Nephron progenitor cell (in vitro differentiated cells): ENCODE results near the gene TMTC2.

Experiments used
- DNase-seq: peaks from one replicate; pipeline ENCODE4 v3.0.0; 2021
- H3K27ac Mint-ChIP-seq: 2 replicates; pipeline ENCODE4 v1.8.0; 2021; ENCODE audit warnings: mild to moderate bottlenecking, moderate library complexity, mixed read lengths
- H3K27me3 Mint-ChIP-seq: 2 replicates; pipeline ENCODE4 v1.8.0; 2021; ENCODE audit warnings: mild to moderate bottlenecking, low read depth, mixed read lengths; ENCODE audit not compliant: poor library complexity
- H3K36me3 Mint-ChIP-seq: 2 replicates; pipeline ENCODE4 v1.8.0; 2021; ENCODE audit warnings: low read depth, mixed read lengths
- H3K4me1 Mint-ChIP-seq: 2 replicates; pipeline ENCODE4 v1.8.0; 2021; ENCODE audit warnings: mixed read lengths
- H3K4me3 Mint-ChIP-seq: 2 replicates; pipeline ENCODE4 v1.8.0; 2021; ENCODE audit warnings: mild to moderate bottlenecking, moderate library complexity, mixed read lengths
- H3K9me3 Mint-ChIP-seq: 2 replicates; pipeline ENCODE4 v1.8.0; 2021; ENCODE audit warnings: mild to moderate bottlenecking, moderate library complexity, mixed read lengths
- TF ChIP-seq, protein P1 (sequence below): fragments of 200-600 bp; sonication (generic); IDR thresholded peaks from 2 replicates; pipeline ENCODE4 v1.5.0; 2021; ENCODE audit warnings: antibody characterized with exemption

Gene TMTC2

DNA sequence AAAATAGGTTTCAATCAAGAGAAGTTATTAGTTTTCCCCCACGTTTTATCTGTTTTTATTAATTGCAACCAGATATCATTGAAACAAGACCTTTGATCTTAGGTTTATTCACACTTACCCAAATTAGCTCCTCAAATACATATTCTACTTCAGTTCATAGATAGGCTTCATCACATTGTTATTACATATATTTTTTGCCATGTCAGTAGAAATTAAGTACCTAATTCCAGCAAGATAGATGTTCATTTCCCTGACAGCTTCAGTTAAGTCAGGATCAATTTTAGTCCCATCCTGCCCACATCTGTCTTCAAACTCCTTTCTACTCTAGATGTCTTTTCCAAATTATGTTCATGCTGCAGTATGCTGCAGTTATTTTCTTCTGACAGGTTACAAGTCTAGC lies 388.8 kb downstream of the TMTC2 start:
- Mint-ChIP-seq H3K9me3 (peaks cover 46% of the 10 kb centered on the region), H3K36me3 (peaks cover 54% of the 10 kb centered on the region), H3K27ac (no peak overlapping the region), H3K4me1 (no peaks in the 10 kb centered on the region), H3K27me3 (no peaks in the 10 kb centered on the region), H3K4me3 (no peak overlapping the region)
- no peak for DNase-seq
- TF ChIP-seq, protein P1, sequence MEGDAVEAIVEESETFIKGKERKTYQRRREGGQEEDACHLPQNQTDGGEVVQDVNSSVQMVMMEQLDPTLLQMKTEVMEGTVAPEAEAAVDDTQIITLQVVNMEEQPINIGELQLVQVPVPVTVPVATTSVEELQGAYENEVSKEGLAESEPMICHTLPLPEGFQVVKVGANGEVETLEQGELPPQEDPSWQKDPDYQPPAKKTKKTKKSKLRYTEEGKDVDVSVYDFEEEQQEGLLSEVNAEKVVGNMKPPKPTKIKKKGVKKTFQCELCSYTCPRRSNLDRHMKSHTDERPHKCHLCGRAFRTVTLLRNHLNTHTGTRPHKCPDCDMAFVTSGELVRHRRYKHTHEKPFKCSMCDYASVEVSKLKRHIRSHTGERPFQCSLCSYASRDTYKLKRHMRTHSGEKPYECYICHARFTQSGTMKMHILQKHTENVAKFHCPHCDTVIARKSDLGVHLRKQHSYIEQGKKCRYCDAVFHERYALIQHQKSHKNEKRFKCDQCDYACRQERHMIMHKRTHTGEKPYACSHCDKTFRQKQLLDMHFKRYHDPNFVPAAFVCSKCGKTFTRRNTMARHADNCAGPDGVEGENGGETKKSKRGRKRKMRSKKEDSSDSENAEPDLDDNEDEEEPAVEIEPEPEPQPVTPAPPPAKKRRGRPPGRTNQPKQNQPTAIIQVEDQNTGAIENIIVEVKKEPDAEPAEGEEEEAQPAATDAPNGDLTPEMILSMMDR: no peak

DNA sequence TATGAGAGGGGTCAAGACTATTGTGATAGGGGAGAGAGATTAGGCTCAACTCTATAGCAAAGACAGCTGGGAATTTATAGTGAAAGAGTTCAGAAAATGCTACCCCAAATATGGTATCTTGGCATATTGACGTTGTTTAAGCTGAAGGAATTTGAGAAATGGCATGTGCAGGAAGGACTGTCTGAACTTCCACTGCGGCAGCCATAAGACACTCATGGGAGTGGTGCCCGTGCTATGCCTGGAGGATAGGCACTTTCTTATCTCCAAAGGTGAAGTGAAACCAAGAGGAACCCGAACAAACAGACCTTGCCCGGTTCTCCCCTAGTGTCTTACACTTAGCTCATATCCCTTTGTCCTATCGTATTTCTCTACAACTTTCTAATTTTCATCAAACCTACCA lies 390.3 kb downstream of the TMTC2 start:
- no peaks in the 10 kb centered on the region for H3K27me3 Mint-ChIP-seq
- no peaks in the 10 kb centered on the region for H3K4me1 Mint-ChIP-seq
- DNase-seq: no peak
- H3K27ac Mint-ChIP-seq: no peak overlapping the region
- peaks cover 32% of the 10 kb centered on the region for H3K9me3 Mint-ChIP-seq
- H3K4me3 Mint-ChIP-seq: no peak overlapping the region
- TF ChIP-seq, protein P1: no peak
- peaks cover 42% of the 10 kb centered on the region for H3K36me3 Mint-ChIP-seq

DNA sequence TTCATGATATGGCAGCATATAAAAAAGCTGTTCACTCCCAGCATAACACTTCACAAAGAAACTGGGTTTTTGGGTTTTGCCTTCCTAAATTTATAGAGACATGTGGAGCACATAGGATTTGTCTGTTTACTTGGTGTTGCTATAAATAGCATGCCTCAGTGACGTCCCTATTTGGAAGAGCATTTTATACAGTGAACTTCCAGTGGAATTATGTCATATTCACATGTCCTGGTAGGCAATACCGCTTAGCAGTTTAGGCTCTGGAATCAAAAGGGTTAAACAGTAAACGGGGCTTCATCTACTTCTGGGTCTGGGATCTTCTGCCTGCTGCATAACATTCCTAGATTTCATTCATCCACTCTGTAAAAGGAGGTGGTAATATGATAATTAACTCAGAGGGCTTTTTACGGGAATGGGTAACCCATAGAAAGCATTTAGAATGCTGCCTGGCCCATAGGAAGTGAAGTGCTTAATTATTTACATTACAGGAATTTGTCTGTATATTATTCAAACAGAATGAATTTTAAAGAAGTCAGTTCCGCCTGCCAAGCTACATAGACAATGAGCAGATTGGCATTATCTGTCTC lies 396.1 kb downstream of the TMTC2 start:
- Mint-ChIP-seq H3K9me3 (peaks cover 10% of the 10 kb centered on the region), H3K36me3 (peaks cover 15% of the 10 kb centered on the region)

DNA sequence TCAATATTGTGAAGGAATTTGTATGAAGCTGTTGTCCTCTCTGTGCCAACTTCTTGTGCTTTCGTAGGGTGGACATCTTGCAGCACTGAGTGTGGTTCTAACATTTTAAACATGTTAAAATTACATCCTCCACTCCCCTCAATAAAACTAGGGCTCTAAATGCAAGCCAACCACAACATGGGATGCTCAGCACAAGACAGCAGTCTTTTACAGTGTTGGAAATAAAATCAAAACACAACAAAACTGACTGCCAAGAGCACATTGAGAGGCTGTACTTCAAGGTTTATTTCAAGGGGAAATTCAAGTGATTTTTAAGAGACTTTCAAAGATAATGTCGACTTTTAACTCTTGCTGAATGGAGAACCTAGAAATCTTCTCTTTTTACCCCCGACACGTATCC lies 396.9 kb downstream of the TMTC2 start:
- Mint-ChIP-seq H3K4me3 (no peak overlapping the region), H3K27me3 (no peaks in the 10 kb centered on the region), H3K36me3 (peaks cover 15% of the 10 kb centered on the region), H3K27ac (no peak overlapping the region), H3K9me3 (peaks cover 6% of the 10 kb centered on the region), H3K4me1 (no peaks in the 10 kb centered on the region)
- no peak for DNase-seq
- TF ChIP-seq, protein P1: no peak

More for the DNA sequence above, 396.1 kb downstream of the TMTC2 start:
- no peak overlapping the region for H3K27ac Mint-ChIP-seq
- H3K4me1 Mint-ChIP-seq: no peaks in the 10 kb centered on the region
- TF ChIP-seq, protein P1: no peak
- no peak for DNase-seq
- H3K4me3 Mint-ChIP-seq: no peak overlapping the region
- H3K27me3 Mint-ChIP-seq: no peaks in the 10 kb centered on the region

DNA sequence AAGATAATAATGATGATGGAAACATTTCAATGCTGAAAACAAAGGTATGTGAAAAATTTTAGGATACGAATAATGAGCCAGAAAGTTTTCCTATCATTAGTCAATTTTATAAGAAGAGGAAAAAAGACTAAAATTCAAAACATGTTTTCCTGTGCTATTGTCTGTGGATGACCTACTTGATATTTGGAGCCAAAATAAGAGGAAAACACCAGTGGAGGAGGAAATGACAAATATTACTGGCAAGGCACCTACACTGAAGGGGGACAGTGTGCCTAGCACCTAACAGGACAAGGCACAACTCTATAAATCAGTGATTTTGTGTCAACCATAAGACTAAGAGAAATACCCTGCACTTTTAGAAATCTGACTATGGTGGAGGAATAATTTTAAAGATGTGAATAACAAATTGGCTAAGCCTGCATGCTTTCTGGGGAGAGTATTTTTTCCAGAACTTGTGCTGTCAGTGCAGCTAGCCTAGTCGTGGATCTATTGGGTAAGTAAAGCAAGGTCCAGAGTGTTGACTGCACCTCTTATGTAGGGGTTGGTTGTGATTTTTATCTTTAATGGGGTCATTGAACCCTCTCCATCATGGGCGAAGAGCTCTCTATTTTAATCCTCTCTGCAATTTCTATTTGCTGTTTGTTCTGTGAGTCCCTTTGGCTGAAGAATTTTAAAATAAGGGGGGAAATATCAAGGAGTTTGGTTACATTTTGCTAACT lies 398.0 kb downstream of the TMTC2 start:
- no peak overlapping the region for H3K4me3 Mint-ChIP-seq
- H3K36me3 Mint-ChIP-seq: peaks cover 15% of the 10 kb centered on the region
- DNase-seq: no peak
- H3K27ac Mint-ChIP-seq: no peak overlapping the region
- peaks cover 6% of the 10 kb centered on the region for H3K9me3 Mint-ChIP-seq
- H3K27me3 Mint-ChIP-seq: no peaks in the 10 kb centered on the region
- TF ChIP-seq, protein P1: no peak
- H3K4me1 Mint-ChIP-seq: no peaks in the 10 kb centered on the region

DNA sequence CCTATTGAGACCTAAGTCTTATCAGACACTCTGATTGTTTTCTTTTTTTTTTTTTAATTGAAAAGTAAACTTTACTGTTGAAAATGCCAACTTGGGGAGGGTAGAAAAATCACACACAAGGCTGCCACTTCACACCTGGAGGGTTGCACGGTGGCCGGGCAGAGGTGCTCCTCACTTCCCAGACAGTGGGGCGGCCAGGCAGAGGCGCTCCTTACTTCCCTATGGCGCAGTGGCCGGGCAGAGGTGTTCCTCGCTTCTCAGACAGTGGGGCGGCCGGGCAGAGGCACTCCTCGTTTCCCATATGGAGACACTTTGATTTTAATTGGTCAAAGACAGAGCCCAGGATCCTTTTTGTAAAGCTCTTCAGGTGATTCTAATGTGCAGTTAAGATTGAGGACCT lies 399.3 kb downstream of the TMTC2 start:
- H3K27ac Mint-ChIP-seq: no peak overlapping the region
- TF ChIP-seq, protein P1: no peak
- no peak overlapping the region for H3K4me3 Mint-ChIP-seq
- peaks cover 6% of the 10 kb centered on the region for H3K9me3 Mint-ChIP-seq
- H3K27me3 Mint-ChIP-seq: no peaks in the 10 kb centered on the region
- no peak for DNase-seq
- peaks cover 15% of the 10 kb centered on the region for H3K36me3 Mint-ChIP-seq
- H3K4me1 Mint-ChIP-seq: no peaks in the 10 kb centered on the region
